GM18519 (cell line): Measurements from ENCODE around the gene ASIC5.

ENCODE experiments used
- ATAC-seq: cut with Tn5 transposase; IDR thresholded peaks from one replicate; pipeline ENCODE4 v1.9.1; 2021; ENCODE audit warnings: mild to moderate bottlenecking, moderate library complexity; ENCODE audit not compliant: unreplicated experiment, low FRiP score

The ASIC5 gene

DNA sequence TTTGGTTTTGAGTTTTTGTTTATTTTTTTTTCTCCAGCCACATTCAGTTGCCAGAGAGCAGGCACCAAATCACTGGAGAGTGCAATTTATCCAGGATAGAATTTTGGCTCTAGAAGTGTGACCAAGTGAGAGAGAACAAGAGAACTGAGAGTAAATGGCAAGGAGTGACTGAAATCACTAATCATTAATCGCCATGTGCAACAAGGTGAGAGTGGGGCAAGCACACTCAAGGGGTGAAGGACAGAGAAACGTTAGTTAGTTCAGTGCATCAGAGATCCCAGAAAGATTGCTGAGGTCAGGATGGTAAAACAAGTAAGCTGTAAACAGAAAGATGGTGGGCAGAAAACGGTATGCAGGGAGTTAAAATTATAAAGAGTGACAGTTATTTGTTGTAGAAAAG lies 17.8 kb upstream of the ASIC5 start:
- no peak for ATAC-seq

DNA sequence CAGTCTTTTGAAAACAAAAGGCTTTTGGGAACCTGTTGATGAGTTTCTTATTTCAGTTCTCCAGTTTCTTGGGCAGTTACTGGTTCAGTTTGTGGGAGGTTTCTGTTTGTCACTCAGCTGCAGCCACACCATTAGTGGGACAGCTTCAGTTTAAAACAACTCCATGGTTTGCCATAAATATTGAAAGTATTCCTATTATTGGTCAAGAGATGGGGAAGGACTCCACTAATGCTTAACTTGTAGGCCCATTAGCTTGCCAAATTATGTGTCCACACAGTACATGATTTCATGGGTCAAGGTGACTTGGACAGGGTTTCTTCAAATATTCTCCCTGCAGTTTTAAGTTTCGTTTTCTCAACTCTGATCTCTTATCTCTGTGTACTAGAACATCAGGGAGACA lies 15.5 kb upstream of the ASIC5 start:
- ATAC-seq: no peak

DNA sequence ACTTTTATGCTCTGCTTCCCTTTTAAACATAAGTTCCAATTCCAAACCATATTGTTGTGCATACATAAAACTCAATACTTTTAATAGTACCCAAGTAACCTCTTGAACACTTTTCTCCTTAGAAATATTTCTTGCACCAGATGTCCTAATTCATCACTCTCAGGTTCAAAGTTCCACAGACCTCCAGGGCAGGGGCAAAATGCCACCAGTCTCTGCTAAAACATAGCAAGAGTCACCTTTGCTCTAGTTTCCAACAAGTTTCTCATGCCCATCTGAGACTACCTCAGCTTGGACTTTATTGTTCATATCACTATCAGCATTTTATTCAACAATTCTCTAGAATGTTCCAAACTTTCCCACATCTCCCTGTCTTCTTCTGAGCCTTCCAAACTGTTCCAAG lies 13.7 kb upstream of the ASIC5 start:
- no peak for ATAC-seq

DNA sequence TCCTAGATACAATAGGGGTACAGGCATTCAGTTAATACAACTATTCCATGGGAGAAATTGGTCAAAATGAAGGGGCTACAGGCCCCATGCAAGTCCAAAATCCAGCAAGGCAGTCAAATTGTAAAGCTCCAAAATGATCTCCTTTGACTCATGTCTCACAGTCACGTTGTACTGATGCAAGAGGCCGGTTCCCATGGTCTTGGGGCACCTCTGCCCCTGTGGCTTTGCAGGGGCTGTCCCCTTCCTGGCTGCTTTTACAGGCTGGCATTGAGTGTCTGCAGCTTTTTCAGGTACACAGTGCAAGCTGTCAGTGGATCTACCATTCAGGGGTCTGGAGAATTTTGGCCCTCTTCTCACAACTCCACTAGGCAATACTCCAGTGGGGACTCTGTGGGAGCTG lies 12.5 kb upstream of the ASIC5 start:
- ATAC-seq: no peak

DNA sequence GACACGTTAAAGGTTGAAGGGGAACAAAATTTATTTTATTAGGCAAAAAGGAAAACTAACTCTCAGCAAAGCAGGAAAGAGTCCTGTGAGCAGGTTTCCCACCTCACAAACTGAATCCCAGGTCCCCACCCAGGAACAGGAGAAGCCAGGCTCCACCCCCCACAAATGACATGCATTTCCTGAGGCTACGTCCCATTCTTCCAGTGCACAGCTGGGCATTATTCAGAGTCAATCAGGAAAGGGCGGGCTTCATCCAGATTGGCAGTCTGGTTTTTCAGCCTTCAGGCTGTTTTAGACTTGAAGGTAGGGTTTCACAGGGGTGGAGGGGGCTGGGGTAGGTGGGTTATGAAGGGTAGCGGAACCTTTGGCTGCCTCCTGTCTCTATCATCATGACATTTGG lies 11.9 kb upstream of the ASIC5 start:
- ATAC-seq: no peak

DNA sequence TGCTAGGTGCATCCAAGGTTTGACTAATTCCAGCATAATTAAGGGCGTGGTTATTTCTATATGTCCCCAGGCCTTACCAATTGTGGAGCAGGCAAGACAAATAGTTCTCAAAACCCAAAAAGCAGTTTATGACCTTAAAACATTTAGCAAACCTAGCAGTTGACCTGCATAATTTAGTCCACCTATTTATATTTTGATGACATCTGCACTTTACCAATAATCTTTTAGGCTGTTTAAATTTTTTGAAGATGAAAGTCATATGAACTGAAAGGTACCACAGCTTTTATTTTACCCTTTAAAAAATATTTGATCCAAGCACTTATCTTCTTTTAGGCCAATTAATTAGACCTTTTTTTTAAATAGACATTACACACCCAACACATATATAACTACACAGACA lies 9.8 kb upstream of the ASIC5 start:
- no peak for ATAC-seq

DNA sequence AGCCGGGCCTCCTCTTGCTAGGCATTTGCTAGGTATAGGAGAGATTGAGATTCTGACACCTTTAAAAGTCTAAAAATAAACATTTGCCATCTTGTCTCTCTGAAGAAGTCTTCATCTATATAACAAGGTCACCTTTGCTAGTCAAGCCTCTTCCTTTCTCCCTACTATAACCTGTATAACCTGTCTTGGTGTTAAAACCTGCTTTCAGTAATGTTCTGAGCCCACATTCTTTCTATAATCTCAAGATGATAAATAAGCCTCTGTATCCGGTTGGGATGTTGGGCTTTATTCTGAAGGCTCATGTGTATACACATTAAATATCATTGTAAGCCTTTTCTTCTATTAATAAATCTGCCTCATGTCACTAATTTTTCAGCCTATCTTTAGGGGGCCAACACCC lies 10.2 kb downstream of the ASIC5 start:
- no peak for ATAC-seq

DNA sequence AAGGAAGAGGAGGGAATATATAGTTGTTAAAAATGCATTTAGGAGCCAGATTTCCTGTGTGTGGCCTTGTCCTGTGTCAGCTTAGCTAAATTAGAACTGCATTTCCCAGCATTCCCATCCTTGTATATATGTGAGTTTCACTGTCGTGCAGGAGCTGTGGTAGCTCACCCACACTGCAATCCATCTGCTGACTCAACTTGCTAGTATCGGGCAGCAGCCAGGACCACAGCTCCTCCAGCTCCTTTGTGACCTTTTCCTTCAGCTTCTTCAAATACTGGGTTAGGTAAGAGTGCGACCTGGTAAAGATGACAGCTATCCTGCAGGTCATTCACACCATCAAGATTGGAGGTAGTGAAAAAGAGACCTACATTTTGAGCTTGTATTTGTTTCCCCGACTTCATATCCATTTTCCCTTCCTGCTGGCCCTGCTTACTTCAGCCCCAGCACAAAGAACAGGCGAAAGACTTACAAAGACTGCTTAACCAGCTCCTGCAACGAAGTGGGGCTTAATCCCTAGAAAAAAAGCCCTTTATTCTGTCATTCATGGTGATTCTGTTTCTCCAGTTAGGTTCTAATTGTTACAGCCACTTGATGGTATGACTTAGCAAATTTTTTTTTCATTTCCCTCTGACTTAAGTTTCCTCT lies 11.4 kb downstream of the ASIC5 start:
- ATAC-seq: no peak

DNA sequence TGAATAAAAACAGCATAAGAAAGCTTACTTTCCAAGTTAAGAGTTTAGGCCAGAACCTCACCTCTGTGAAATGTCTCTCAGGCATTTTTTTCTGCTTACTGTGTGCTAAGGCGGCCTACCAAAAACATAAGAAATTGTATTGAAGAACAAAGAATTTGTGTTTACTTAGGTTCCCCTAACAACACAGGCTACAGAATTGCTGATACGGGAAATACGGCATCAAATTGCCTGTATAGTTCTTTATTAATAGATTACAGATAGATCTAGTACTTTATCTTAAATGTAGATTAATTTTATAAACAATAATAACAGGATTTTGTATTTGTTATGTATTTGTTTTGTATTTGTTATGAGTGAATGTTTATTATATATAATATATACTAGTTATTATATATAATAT lies 12.9 kb downstream of the ASIC5 start:
- no peak for ATAC-seq

DNA sequence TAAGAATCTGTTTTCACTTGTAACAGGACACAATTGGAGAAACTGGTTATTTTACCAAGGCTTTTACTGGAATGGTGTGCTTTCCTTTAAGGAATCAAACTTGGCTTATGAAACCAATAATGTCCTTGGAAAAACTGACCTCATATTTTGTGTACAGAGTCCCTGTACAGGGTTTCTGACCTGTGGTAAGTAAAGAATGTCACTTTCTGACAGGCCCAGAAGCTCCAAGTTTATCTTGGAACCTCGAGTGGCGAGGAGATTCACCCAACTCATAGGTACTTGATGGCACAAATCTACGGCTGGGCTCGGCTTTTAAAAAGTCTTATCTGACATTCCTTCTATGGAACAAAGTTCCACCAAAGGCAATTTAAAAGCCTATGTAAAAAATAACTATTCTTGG lies 17.0 kb downstream of the ASIC5 start:
- ATAC-seq: no peak

DNA sequence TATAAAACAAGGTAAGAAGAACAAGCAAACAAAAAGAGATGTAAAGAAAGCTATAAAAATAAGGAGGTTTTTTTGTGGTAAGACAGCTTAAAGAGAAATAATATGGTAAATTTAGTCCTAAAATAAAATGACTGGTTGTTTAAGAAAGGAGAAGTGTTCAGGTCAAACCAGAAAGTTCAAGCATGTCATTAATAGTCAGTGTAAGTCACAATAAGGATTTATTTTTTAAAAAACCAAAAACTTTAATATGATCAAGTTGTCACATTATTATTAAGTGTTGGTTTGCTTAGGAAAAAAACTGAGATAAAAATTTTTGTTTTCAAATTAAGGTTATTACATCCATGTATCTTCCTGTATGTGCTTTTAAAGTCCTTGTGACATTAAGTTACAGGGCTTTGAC lies 19.1 kb downstream of the ASIC5 start:
- ATAC-seq: no peak

DNA sequence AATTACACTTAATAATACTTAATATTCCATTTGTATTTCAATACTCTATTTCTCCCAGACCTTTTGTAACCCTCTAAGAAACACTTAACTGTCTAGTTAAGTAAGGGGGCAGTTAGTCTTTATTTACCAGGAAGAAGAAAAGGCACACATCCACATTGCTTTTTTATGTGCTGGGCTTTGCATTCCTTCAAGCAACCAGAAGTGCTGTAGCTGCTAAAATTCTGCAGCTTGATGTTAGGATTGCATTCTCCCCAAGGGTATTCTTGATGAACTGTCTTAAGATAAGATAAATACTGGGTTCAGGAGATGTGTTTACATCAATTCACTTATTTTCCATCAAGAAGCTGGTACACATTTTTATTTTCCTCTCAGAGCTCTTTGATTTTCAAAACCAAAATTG lies 24.0 kb downstream of the ASIC5 start:
- no peak for ATAC-seq

DNA sequence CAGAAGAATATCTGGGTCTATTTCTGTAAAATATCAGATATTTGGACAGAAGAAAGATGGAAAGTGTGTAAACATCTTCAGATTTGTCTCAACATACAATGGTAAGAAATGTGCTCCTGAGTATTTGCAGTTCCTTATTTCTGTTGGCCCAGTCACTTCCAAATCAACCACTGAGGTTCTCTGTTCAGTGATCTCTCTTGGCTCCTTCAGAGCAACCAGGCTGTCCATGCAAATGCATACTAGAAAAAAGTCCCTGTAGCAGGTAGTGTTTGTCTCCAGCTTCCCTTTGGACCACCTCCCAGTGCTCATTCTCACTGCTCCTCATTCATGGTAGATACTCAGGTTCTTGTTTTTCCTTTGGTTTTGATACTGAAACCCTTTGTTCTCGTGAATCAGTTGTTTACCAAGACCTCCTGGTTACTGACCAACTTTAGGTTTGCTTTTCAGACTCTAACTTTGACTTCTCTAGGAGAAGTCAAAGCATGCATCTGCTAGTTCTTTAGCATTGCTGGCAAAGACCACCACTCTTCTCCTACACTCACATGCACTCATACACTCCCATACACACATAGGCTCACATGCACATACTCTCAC lies 28.8 kb downstream of the ASIC5 start:
- peak; percentile 51 for ATAC-seq

DNA sequence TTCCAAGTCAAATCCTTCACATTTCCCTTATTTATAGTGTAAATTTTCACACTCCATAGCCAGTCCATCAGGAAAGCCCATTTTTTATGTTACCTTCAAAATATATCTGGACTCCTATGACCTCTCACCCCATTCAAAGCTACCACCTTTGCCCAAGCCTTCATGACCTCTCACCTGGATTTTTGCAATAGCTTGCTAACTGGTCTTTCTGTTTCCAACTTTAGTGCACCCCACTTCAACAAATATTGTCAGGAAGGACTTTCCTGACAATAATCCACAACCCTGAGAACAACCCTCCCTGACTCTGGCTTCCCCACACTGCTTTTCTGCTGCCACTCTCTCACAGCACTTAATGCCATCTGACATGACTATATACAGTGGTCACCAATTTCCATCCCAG lies 33.4 kb downstream of the ASIC5 start:
- ATAC-seq: no peak

DNA sequence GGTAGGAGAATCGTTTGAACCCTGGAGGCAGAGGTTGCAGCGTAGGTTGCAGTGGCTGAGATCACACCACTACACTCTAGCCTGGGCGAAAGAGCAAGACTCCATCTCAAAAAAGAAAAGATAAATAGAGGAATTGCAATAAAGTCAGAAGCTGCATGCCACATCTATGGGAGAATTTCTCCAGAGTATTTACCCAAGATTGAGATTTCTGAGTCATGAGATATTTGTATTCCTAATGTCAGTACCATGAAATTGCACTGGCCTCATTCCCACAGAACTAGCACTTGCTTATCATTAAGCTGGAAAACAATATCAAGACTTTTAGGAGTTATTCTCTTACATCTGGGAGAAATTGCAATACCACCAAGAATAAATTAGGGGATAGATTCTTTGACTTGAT lies 37.4 kb downstream of the ASIC5 start:
- no peak for ATAC-seq

DNA sequence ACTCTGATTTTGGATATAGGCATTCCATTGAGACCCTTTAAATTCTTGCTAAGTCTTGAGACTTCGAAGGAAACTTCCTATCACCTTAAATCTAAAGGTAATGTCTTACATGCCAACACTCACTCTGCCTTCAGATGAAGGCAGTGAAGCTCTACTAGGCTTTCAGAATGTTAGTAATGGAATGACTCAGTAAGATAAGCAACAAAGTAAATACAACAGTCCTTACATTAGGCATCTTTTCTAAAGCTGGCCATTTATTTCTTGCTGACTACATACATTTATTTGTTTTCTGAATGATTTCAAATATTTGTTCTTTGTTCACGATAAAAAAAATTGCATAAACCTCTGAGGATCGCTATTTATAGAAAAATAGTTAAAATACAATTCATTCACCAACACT lies 43.5 kb downstream of the ASIC5 start:
- peak; percentile 75 for ATAC-seq

DNA sequence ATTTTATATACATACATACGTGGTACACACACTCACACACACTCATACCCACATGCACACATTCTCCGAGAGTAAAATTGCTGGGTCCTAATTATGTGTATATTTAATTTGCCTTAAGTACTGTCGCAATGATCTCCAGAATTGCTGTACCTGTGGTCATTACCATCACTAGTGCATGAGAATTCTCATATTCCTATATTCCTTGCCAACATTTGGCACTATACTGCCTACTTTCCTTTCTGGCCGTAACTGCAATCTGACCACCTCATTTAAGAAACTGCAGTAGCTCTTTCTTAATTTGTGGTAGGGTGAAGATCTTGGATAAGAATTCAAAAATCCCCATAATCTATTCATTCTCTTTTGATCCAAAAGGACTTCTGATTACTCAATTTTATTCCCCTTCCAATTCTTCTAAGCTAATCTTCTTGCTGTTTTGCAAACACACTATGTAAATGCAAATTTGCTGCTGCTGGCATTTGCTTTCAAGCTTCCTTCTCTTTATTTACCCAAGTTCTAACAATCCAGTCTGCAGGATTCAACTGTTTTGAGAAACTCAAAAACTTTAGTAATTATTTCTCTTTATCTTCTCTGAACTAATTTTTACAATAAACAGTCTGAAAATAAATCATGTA lies 45.1 kb downstream of the ASIC5 start:
- ATAC-seq: no peak

DNA sequence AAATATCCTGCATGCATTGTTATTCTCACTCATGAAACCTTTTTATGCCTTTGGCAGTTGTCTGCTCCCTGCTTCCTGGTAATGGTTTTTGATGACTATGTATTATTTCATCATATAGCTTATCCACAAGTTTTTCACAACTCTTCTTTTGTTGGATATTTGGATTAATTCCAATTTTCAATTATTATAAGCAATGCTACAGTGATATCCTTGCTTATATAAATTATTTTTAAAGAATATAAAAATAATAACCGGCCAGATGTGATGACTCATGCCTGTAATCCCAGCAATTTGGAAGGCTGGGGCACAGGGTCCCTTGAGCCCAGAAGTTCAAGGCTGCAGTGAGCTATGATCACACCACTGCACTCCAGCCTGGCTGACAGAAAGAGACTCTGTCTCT lies 47.0 kb downstream of the ASIC5 start:
- ATAC-seq: no peak

DNA sequence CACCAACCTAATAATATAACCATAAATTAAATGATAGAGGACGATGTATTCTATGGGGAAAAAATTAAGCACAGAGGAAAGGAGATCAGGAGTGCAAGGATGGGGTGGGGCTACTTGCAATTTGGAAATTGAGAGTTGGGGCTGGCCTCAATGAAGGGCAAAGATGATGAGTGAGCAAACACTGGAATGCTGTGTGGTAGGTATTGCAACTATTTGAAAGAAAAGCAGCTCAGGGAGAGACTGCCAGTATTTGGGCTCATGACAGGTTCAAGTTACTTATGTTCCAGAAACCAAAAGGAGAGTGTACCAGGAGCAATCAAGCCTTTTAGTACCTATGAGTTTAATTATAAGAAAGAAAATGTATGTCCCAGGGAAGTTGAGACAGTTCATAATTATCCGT lies 47.4 kb downstream of the ASIC5 start:
- no peak for ATAC-seq

DNA sequence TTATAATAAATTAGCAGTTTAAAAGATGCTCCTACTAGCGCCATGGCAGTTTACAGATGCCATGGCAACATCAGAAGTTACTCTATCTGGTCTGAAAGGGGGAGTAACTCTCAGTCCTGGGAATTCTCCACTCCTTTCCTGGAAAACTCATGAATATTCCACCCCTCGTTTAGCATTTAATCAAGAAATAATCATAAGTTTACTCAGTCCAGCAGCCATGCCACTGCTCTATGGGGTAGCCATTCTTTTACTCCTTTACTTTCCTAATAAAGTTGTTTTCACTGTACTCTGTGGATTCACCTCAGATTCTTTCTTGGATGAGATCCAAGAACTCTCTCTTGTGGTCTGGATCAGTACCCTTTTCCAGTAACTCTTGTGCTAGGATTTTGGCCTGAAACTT lies 55.0 kb downstream of the ASIC5 start:
- ATAC-seq: no peak

DNA sequence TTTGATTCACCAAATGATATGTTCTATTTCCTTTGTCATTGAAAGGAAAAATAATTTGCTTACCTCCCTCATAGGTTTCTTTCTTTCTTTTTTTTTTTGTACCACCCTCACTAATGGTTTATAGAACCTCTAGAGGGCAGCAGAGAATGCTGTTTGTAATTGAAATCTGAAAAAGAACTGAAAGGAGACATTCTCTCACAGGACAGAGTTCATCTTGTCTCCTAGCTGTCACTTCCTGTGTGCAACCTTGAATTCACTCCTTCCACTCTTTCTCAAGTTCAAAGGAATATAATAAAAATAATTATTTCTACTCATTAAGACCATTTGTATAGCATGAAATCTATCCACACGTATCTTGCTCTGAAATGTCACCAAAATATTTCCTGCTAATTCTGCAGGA lies 56.2 kb downstream of the ASIC5 start:
- peak; percentile 96 for ATAC-seq

DNA sequence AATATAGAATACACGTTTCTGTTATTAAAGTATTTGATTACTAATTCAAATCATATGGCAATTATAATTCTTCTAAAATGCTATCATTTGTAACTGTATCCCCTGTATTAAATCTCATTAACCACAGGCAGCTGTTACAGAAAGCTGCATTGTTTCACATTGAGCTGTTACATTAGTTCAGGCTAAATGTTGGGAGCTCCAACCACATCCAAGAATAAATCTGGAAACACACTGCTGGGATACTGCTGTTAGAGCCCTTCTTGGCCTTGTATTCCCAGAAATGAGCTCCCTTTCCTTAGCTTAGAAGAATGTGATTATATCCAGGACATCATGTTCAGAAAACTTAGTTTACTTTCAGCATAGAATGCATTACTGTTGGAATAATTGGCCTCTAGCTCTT lies 59.1 kb downstream of the ASIC5 start:
- no peak for ATAC-seq
